CD4-positive, CD25-positive, alpha-beta regulatory T cell (primary cell): ENCODE data around the gene CAMK1D. TPM values are rescaled to one million over a fixed set of nuclear protein-coding genes. Genes with fewer than 3 reads are reported as not detected.
"Not testable (repeated sequence)": the region's sequence is repeated elsewhere in the genome, so short reads cannot be mapped to it uniquely, and the experiment has no call there.

ENCODE experiments used
- ATAC-seq, 2 donors: fragments of 150-1000 bp; cut with Tn5 transposase; one replicate each; pipeline ENCODE4 v1.10.0; 2021; ENCODE audit warnings: low read depth in 2 of 2, moderate number of reproducible peaks in 2 of 2, moderate library complexity in 1 of 2
- DNase-seq, 3 donors: peaks; one replicate each; pipeline versions ENCODE4 v3.0.0 to v3.0.0-alpha.2; 2012 to 2022; ENCODE audit warnings: mixed read lengths in 1 of 3
- H3K27ac ChIP-seq: one replicate; pipeline ENCODE4 v1.7.0; 2013; ENCODE audit warnings: mild to moderate bottlenecking, low read length; ENCODE audit not compliant: insufficient read depth, poor library complexity, severe bottlenecking
- H3K27me3 ChIP-seq: one replicate; pipeline ENCODE4 v1.7.0; 2013; ENCODE audit warnings: low read length; ENCODE audit not compliant: control insufficient read depth, insufficient read depth
- H3K36me3 ChIP-seq: one replicate; pipeline ENCODE4 v1.7.0; 2013; ENCODE audit warnings: mild to moderate bottlenecking, low read length, moderate library complexity; ENCODE audit not compliant: control insufficient read depth, insufficient read depth
- H3K4me1 ChIP-seq: 2 replicates; pipeline ENCODE4 v1.7.0; 2013; ENCODE audit warnings: mild to moderate bottlenecking, low read length; ENCODE audit not compliant: insufficient read depth, control insufficient read depth, poor library complexity, severe bottlenecking
- H3K4me3 ChIP-seq: one replicate; pipeline ENCODE4 v1.7.0; 2013; ENCODE audit warnings: low read depth, mild to moderate bottlenecking, low read length, moderate library complexity
- H3K9me3 ChIP-seq, 2 experiments: 1 replicate in 1 of 2; 2 replicates in 1 of 2; pipeline ENCODE4 v1.7.0; 2013; ENCODE audit warnings: low read length in 2 of 2, mild to moderate bottlenecking in 1 of 2, moderate library complexity in 1 of 2; ENCODE audit not compliant: control insufficient read depth in 2 of 2
- H3K27ac Mint-ChIP-seq, 3 donors: one replicate each; pipeline ENCODE4 v1.8.0; 2020 to 2022; ENCODE audit warnings: mild to moderate bottlenecking in 3 of 3, mixed read lengths in 3 of 3, moderate library complexity in 2 of 3
- H3K27me3 Mint-ChIP-seq: one replicate; pipeline ENCODE4 v1.8.0; 2022; ENCODE audit warnings: mild to moderate bottlenecking, mixed read lengths
- H3K36me3 Mint-ChIP-seq: one replicate; pipeline ENCODE4 v1.8.0; 2020; ENCODE audit warnings: mixed read lengths
- H3K4me1 Mint-ChIP-seq, 4 donors: one replicate each; pipeline ENCODE4 v1.8.0; 2020 to 2022; ENCODE audit warnings: mixed read lengths in 4 of 4, mild to moderate bottlenecking in 1 of 4
- H3K4me3 Mint-ChIP-seq, 4 donors: one replicate each; pipeline ENCODE4 v1.8.0; 2020 to 2022; ENCODE audit warnings: mild to moderate bottlenecking in 4 of 4, mixed read lengths in 4 of 4, moderate library complexity in 3 of 4
- H3K9me3 Mint-ChIP-seq, 7 donors: one replicate each; pipeline ENCODE4 v1.8.0; 2020 to 2022; ENCODE audit warnings: mixed read lengths in 7 of 7, mild to moderate bottlenecking in 3 of 7, moderate library complexity in 2 of 7
- polyA plus RNA-seq, 4 donors: library from polyadenylated mRNA; unstranded; fragments of 300-500 nt; fragmentation: Illumina TruSeq; gene quantifications; one replicate each; pipeline ENCODE4 v1.2.3, GENCODE V29; 2021
- total RNA-seq: library from RNA; stranded (reverse); gene quantifications from one replicate; pipeline ENCODE4 v1.2.3, GENCODE V29; 2022

CAMK1D gene
- total and polyA plus RNA-seq, 5 donors from 2014 or later, result 4.4 to 25.3 (median 5.2) TPM

DNA sequence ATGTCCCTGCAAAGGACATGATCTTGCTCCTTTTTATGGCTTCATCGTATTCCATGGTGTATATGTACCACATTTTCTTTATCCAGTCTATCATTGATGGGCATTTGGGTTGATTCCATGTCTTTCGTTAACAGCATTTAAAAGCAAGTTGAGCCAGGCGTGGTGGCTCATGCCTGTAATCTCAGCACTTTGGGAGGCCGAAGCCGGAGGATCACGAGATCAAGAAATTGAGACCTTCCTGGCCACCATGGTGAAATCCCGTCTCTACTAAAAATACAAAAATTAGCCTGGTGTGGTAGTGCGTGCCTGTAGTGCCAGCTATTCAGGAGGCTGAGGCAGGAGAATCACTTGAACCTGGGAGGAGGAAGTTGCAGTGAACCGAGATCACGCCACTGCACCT is 147.7 kb downstream of the CAMK1D start:
- not testable (repeated sequence) for H3K9me3 Mint-ChIP-seq, ATAC-seq, H3K27me3 Mint-ChIP-seq, H3K36me3 ChIP-seq, H3K9me3 ChIP-seq, H3K4me1 ChIP-seq, DNase-seq, H3K27ac ChIP-seq, H3K27ac Mint-ChIP-seq, H3K4me3 ChIP-seq, H3K4me3 Mint-ChIP-seq, H3K27me3 ChIP-seq
- H3K36me3 Mint-ChIP-seq, result peaks cover 12% of the 10 kb centered on the region
- H3K4me1 Mint-ChIP-seq, result peaks cover 0 to 31% (median 26%) of the 10 kb centered on the region in 4 donors

DNA sequence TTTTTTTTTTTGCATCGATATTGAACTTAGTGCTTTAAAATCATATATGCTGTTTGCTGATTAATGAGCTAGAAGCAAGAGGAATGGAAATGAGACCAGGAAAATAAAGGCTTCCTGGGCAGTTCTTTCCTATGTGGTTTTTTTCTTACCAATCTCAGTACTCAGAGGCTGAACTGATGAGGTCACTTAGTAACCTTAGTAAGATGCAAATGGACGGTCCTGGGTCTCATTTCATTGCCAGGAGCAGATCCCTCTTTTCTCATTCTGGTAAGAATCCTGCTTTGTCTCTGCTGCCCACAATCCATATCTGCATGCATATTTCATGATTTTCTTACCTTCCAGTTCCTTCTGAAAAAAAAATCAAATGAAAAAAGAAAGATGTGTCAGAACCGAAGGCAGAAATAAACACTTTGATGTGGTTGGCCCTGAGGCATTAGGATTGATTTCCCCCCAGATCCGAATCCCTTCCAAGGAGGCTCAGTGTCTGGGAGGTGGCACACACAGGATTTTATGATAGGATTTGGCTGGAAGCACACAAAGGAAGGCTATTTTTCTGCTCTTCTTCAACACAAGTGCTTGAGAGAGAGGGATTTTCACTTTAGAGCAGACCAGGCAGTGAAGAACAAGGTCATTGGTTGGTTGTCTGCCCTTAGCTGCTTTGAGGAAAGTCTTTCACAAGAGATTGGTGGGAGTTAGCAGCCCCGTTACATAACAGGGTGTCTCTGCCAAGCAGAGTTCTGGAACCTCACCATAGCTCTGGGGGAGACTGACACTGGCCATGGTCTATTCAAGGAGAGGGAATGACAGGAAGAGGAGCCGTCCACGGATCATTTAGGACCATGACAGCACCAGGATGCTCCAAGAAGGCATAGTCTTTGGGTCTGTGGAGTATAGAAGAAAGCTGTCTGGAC is 150.0 kb downstream of the CAMK1D start:
- Mint-ChIP-seq H3K27me3 (no peaks in the 10 kb centered on the region), H3K4me1 (peaks cover 0 to 37% (median 22%) of the 10 kb centered on the region in 4 donors), H3K27ac (peak overlapping the region in 2 of 3 donors; percentile 29 to 58), H3K9me3 (no peaks in the 10 kb centered on the region), H3K36me3 (peaks cover 12% of the 10 kb centered on the region), H3K4me3 (no peak overlapping the region)
- Histone ChIP-seq H3K4me1 (no peaks in the 10 kb centered on the region), H3K36me3 (no peaks in the 10 kb centered on the region), H3K27me3 (no peaks in the 10 kb centered on the region), H3K9me3 (no peaks in the 10 kb centered on the region), H3K27ac (no peak overlapping the region), H3K4me3 (no peak overlapping the region)
- ATAC-seq, result no peak
- no peak for DNase-seq

DNA sequence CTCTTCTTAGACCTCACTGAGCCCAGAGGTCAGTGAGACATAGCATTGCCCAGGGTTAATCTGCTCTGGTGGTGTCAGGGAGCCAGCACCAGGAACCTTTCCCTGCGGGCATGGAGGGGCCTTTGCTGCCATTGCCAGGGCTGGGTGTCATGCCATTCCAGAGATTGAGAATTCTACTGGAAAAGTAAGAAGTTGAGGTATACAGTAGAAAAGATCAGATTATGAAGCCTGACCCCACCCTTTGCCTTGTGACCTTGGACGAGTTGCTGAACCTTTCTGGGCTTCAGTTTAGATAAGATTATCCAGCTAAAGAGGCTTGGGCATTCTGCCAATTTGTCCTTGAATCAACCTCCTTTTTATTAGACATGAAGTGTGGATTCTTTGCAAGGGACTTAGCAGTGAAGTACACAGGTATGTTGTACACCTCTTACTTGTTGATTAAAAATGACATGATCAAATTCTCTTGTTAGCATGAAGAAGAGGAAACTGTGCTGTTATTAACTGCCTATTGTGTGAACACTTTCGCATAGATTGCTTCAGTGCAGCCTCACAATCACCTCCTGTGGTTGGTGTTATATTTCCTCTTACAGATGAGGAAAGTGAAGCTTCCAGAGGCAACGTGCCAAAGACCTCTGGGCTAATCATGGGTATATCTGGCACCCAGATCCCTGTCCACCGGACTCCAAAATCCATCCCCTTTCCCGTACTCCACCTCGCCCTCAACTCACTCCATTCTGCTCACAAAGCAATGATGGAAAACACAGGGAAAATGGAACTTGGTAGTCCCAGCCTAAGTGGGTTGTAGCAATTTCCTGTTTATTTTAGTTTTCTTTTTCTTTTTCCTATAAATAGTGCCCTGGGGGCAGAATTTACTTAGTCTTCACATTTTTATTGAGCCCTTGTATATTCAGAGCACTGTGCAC is 151.3 kb downstream of the CAMK1D start:
- no peaks in the 10 kb centered on the region for H3K4me1 ChIP-seq
- H3K36me3 ChIP-seq, result no peaks in the 10 kb centered on the region
- no peaks in the 10 kb centered on the region for H3K9me3 Mint-ChIP-seq
- no peaks in the 10 kb centered on the region for H3K27me3 Mint-ChIP-seq
- DNase-seq, result no peak
- H3K27ac ChIP-seq, result no peak overlapping the region
- H3K9me3 ChIP-seq, result no peaks in the 10 kb centered on the region
- no peaks in the 10 kb centered on the region for H3K27me3 ChIP-seq
- H3K4me3 ChIP-seq, result no peak overlapping the region
- H3K4me3 Mint-ChIP-seq, result no peak overlapping the region
- peak overlapping the region in 1 of 3 donors; percentile 39 for H3K27ac Mint-ChIP-seq
- H3K4me1 Mint-ChIP-seq, result peaks cover 0 to 42% (median 22%) of the 10 kb centered on the region in 4 donors
- peaks cover 12% of the 10 kb centered on the region for H3K36me3 Mint-ChIP-seq
- ATAC-seq, result no peak

DNA sequence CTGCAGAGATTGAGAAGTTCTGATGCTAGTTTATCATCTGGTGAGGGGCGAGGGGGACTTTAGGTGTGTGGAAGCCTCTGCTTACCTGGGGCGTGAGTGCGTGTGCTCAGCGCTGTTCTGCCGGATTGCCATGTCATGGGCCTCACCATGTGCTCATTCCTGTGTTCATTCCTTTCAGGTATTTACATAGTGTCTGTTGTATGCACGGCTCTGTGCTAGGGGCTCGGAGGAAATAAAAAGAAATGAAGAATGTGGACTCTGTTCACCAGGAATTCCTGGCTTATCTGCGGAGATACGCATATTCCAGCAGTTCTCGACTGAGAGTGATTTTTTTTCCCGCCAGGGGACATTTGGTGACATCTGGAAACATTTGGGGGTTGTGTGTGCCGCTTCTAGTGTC is 152.0 kb downstream of the CAMK1D start:
- no peak overlapping the region for H3K27ac ChIP-seq
- no peaks in the 10 kb centered on the region for H3K9me3 ChIP-seq
- H3K27me3 ChIP-seq, result no peaks in the 10 kb centered on the region
- DNase-seq (no peak), ATAC-seq (no peak)
- Mint-ChIP-seq H3K27me3 (no peaks in the 10 kb centered on the region), H3K27ac (peak overlapping the region in 1 of 3 donors; percentile 39), H3K4me1 (peaks cover 0 to 42% (median 23%) of the 10 kb centered on the region in 4 donors), H3K4me3 (no peak overlapping the region), H3K9me3 (no peaks in the 10 kb centered on the region), H3K36me3 (peaks cover 12% of the 10 kb centered on the region)
- no peaks in the 10 kb centered on the region for H3K4me1 ChIP-seq
- no peak overlapping the region for H3K4me3 ChIP-seq
- no peaks in the 10 kb centered on the region for H3K36me3 ChIP-seq

DNA sequence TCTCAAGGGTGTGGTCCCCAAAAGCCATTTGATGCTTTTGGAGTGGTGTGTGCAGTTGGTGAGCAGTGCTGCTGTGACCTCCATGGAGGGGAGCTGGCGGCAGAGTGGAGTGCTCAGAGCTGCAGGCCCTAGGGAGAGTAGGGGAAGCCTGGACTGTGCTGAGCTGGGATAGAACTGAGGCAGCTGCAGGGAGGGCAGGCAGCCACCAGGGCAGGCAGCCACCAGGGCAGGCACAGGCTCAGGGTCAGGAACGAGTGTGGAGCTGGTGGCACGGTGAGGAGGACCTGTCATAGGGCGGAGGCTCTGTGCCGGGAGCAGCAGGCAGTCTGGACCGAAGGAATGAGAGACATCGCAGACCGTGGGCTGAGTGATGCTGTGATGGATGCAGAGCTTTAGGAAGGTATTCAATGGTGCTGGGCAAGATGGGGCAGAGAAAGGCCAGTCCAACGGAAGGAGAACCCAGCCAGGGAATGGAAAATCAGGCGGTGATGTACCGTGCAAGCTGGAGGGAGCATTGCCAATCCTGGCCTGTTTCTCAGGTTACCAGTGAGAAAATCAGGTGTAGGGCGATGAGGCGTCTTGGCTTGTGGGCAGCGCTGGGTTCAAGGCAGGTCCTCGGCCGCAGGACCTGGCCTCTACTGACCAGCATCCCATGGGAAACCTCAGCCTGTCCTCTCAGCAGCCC is 152.6 kb downstream of the CAMK1D start:
- H3K36me3 Mint-ChIP-seq, result peaks cover 9% of the 10 kb centered on the region
- peaks cover 0 to 46% (median 23%) of the 10 kb centered on the region in 4 donors for H3K4me1 Mint-ChIP-seq
- H3K4me1 ChIP-seq, result no peaks in the 10 kb centered on the region
- no peaks in the 10 kb centered on the region for H3K27me3 ChIP-seq
- no peak for DNase-seq
- no peaks in the 10 kb centered on the region for H3K9me3 ChIP-seq
- no peaks in the 10 kb centered on the region for H3K9me3 Mint-ChIP-seq
- no peak overlapping the region for H3K4me3 Mint-ChIP-seq
- ATAC-seq, result no peak
- H3K36me3 ChIP-seq, result no peaks in the 10 kb centered on the region
- no peak overlapping the region for H3K27ac ChIP-seq
- no peaks in the 10 kb centered on the region for H3K27me3 Mint-ChIP-seq
- no peak overlapping the region for H3K4me3 ChIP-seq
- H3K27ac Mint-ChIP-seq, result peak overlapping the region in 1 of 3 donors; percentile 62

DNA sequence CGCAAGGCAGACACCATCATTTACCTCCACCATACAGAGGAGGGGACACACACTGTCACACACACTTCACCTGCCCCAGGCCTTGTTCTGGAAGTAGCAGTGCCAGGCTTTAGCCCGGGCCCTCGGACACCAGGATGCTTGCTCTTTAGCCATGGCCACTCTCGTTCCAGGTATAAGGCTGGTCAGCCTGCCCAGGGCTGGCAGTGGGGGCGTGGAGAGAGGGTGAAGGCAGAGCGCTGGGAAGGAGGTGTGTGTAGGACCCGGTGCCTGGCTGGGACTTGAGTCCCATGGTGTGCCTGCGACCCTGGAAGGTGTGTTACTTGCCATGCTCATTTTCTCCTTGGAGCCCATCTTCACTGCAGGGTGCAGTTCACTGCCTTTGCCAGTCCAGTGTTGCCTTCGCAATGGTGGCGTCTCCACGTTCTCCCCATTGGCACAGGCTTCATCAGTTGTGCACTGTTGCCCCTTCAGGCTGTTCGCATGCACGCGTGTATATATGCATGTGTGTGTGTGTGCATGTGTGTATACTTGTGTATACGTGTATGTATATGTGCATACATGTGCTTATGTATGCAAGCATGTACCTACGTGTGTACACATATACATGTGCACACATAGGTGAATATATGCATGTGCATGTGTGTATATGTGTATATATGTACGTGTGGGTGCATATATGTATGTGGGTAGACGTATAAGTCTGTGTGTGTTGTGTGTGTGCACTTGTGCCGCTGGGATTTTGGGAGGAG is 153.4 kb downstream of the CAMK1D start:
- Mint-ChIP-seq H3K4me1 (peaks cover 0 to 46% (median 22%) of the 10 kb centered on the region in 4 donors), H3K27me3 (no peaks in the 10 kb centered on the region), H3K27ac (no peak overlapping the region), H3K9me3 (no peaks in the 10 kb centered on the region), H3K36me3 (peaks cover 9% of the 10 kb centered on the region), H3K4me3 (no peak overlapping the region)
- Histone ChIP-seq H3K27me3 (no peaks in the 10 kb centered on the region), H3K4me3 (no peak overlapping the region), H3K4me1 (no peaks in the 10 kb centered on the region), H3K36me3 (no peaks in the 10 kb centered on the region), H3K27ac (no peak overlapping the region), H3K9me3 (no peaks in the 10 kb centered on the region)
- ATAC-seq (no peak), DNase-seq (no peak)

DNA sequence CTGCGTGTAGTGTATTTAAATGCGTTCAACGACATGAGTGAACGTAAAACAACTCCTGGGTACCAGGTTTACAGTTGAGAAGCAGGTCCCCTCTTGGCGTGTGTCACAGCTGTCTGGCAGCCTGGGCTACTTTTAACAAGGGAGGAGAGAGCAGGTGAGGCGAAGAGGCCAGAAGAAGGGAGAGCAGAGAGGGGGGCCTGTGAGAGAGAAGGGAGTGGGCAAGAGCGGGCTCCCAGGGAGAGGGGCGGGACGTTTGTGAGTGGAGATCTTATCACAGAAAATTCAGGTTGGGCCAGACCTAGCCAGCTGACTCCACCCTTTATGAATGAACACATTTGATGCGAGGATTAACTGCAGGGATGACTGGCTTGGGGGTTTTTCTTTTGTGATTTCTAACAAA is 154.0 kb downstream of the CAMK1D start:
- H3K27ac ChIP-seq, result no peak overlapping the region
- H3K4me3 ChIP-seq, result no peak overlapping the region
- no peaks in the 10 kb centered on the region for H3K4me1 ChIP-seq
- Mint-ChIP-seq H3K4me3 (no peak overlapping the region), H3K4me1 (peaks cover 0 to 44% (median 17%) of the 10 kb centered on the region in 4 donors), H3K27me3 (no peaks in the 10 kb centered on the region), H3K27ac (no peak overlapping the region), H3K9me3 (no peaks in the 10 kb centered on the region), H3K36me3 (peaks cover 7% of the 10 kb centered on the region)
- H3K9me3 ChIP-seq, result no peaks in the 10 kb centered on the region
- DNase-seq (no peak), ATAC-seq (no peak)
- H3K36me3 ChIP-seq, result no peaks in the 10 kb centered on the region
- no peaks in the 10 kb centered on the region for H3K27me3 ChIP-seq
